Panc1 (cell line): ENCODE measurements around the gene ZNF700. TPM values are rescaled to one million over a fixed set of nuclear protein-coding genes. Genes with fewer than 3 reads are reported as not detected.
"Not testable (repeated sequence)": the region's sequence is repeated elsewhere in the genome, so short reads cannot be mapped to it uniquely, and the experiment has no call there.

Source experiments
- ATAC-seq: fragments of 200-7000 bp; cut with Tn5 transposase; 2 replicates; pipeline ENCODE4 v1.9.1; 2020; ENCODE audit warnings: mild to moderate bottlenecking, moderate library complexity
- BruUV-seq: library from RNA; stranded (reverse); fragments of 400-500 nt; replicated peaks from 2 replicates; lab custom pipeline; 2021; lab: Mats Ljungman, UMichigan
- CTCF ChIA-PET: fragments of 300-600 bp; sonication (Branson Sonifier 250); formaldehyde crosslinking; loops from one replicate; lab custom pipeline; 2022; ENCODE audit warnings: antibody characterized with exemption; lab: Charles Lee
- POLR2A ChIA-PET: fragments of 300-600 bp; sonication (Branson Sonifier 250); formaldehyde crosslinking; loops from one replicate; lab custom pipeline; 2022; ENCODE audit warnings: antibody characterized with exemption; lab: Charles Lee
- DNase-seq: peaks from one replicate; pipeline ENCODE4 v3.0.0-alpha.2; 2010; ENCODE audit warnings: low read depth, low spot score
- H3K27ac ChIP-seq: 2 replicates; pipeline ENCODE4 v1.5.1; 2011; ENCODE audit warnings: mild to moderate bottlenecking, low read length, inconsistent platforms
- H3K27me3 ChIP-seq: fragments of 200-500 bp; sonication (Bioruptor generic); 2 replicates; pipeline ENCODE4 v1.6.0; 2014; ENCODE audit warnings: low read length, inconsistent platforms; ENCODE audit not compliant: control insufficient read depth, insufficient read depth
- H3K36me3 ChIP-seq: fragments of 200-500 bp; sonication (Bioruptor generic); 2 replicates; pipeline ENCODE4 v1.5.1; 2014; ENCODE audit warnings: inconsistent platforms, mild to moderate bottlenecking, low read length, moderate library complexity; ENCODE audit not compliant: control insufficient read depth, insufficient read depth
- H3K4me1 ChIP-seq: 2 replicates; pipeline ENCODE4 v1.5.1; 2011; ENCODE audit warnings: inconsistent platforms, mild to moderate bottlenecking, low read length, moderate library complexity; ENCODE audit not compliant: control insufficient read depth, insufficient read depth
- H3K4me3 ChIP-seq, 2 experiments: 2 replicates each; pipeline ENCODE4 v1.5.1; 2011 to 2012; ENCODE audit warnings: low read depth in 2 of 2, low read length in 2 of 2, mild to moderate bottlenecking in 2 of 2, inconsistent platforms in 1 of 2, moderate library complexity in 1 of 2
- H3K9me3 ChIP-seq: fragments of 200-500 bp; sonication (Bioruptor generic); 2 replicates; pipeline ENCODE4 v1.5.1; 2014; ENCODE audit warnings: low read depth, mild to moderate bottlenecking, inconsistent platforms, low read length, moderate library complexity; ENCODE audit not compliant: control insufficient read depth, insufficient read depth
- POLR2AphosphoS5 ChIP-seq: IDR thresholded peaks from 2 replicates; pipeline ENCODE4 v1.6.1; 2012; ENCODE audit warnings: mild to moderate bottlenecking, low read depth, low read length, moderate library complexity
- SIN3A ChIP-seq: IDR thresholded peaks from 2 replicates; pipeline ENCODE4 v1.6.1; 2012; ENCODE audit warnings: low read depth, mild to moderate bottlenecking, low read length, moderate library complexity, borderline replicate concordance; ENCODE audit not compliant: insufficient read depth
- TCF7L2 ChIP-seq: IDR thresholded peaks from 2 replicates; pipeline ENCODE4 v1.6.1; 2011; ENCODE audit warnings: mild to moderate bottlenecking, low read depth, low read length, inconsistent platforms
- in situ Hi-C: cut with HindIII; loops from 2 replicates; pipeline ENCODE4 v1.10.0; 2016; ENCODE audit warnings: low sequenced_read_pairs, low pct_unique_long_range_greater_than_20kb
- intact Hi-C: fragments of 100-400 bp; cut with micrococcal nuclease; formaldehyde crosslinking; loops from one replicate; pipeline ENCODE4 v1.10.0; 2022; ENCODE audit not compliant: unreplicated experiment
- total RNA-seq: library from RNA; stranded (reverse); gene quantifications from one replicate; pipeline ENCODE4 v1.2.1, GENCODE V29; 2021; ENCODE audit not compliant: unreplicated experiment
- TF ChIP-seq, protein P1 (sequence below), 2 experiments: IDR thresholded peaks; 2 replicates each; pipeline ENCODE4 v1.6.1; 2011 to 2012; ENCODE audit warnings: low read depth in 2 of 2, control low read depth in 1 of 2, low read length in 1 of 2, mild to moderate bottlenecking in 1 of 2, moderate library complexity in 1 of 2; ENCODE audit not compliant: insufficient read depth in 1 of 2
- TF ChIP-seq, protein P2 (sequence below): fragments of 450-650 bp; IDR thresholded peaks from 2 replicates; pipeline ENCODE4 v1.5.1; 2017; ENCODE audit warnings: mild to moderate bottlenecking

Gene ZNF700
- total RNA-seq, 1 experiment from 2014 or later = 10.4 TPM

DNA sequence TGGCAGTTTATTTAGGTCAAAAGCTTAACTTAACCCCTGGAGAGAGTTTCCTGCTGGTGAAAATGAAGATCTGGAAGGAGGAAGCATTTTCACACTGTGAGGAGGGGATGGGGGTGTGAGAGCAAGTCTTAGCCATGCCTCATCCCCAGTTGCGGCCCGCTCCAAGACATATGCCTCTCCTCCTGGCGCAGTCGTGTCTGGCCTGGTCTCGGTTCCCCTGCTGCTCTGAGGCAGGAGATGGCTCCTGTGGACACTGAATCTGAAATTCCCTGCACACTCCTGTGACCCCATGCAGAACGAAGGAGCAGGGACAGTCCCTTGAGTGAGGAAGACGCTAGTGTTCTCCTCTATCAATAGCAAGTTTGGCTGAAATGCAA is 37.7 kb upstream of the ZNF700 start:
- no peak overlapping the region; the same call in 1 of the 2 replicates for H3K27ac ChIP-seq
- intact Hi-C loops = no loop called here
- DNase-seq = no peak
- H3K4me1 ChIP-seq = no peaks in the 10 kb centered on the region
- no TSS peak for BruUV-seq
- POLR2A ChIA-PET = no interaction called here
- H3K36me3 ChIP-seq = no peaks in the 10 kb centered on the region
- H3K9me3 ChIP-seq = no peaks in the 10 kb centered on the region
- TF ChIP-seq POLR2AphosphoS5 = no peak
- CTCF ChIA-PET = interaction anchor here (0.6 kb wide), 2 partner anchors 9 to 102 kb away, joined by 3 read pairs; no protein-coding TSS in a partner anchor
- no peaks in the 10 kb centered on the region for H3K27me3 ChIP-seq
- in situ Hi-C loops = no loop called here
- peak overlapping the region; percentile 72 to 80 for H3K4me3 ChIP-seq
- peak; percentile 45 for ATAC-seq

DNA sequence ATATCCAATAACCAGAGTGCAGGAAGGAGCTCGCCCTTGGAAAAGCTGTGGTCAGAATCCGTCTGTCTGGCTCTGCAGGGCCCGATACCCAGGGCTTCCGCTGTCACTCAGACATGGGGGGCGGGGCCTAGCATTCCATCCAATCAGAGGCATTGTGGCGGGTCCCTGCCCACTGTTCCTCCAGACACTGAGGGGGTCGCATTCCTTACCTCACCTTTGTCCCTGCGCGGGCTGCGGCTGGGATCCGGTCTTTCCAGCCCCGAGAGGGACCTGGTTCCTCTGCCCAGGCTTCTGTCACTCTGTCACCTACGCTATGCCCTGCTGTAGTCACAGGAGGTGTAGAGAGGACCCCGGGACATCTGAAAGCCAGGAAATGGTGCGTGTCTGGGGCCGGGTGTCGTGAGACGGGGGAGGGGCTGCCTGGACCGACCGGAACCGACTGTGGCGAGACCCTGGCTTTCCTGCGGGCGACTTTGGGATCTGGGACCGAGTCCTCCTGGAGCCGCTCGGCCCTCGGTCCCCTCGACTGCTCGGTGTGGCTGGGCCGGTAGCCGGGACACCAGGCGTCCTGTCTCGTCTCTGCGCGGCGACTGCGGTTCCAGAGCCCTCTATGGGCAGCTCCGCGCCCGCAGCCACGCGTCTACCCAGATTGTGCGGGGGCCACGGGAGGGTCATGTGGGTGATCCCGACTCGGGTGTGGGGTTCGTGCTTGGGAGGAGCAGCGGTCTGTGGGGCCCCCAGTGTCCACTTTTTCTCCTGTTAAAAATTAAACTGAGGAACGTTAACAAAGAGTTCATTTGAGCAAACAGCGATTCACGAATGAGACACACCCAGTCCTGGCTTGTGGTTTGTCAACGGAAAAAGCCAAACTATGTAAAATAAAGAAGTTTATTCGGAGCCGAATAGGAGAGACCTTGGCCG is 37.0 kb upstream of the ZNF700 start, which contains the start of gene ZNF69:
Gene ZNF69, plus strand, starts transcription at position 172 of the 921 bp plus-strand sequence. Its CDS starts 142 bp downstream, at position 314.
- peak within 1 kb of the TSS; percentile 81 for H3K27ac ChIP-seq
- H3K4me3 ChIP-seq = peak within 1 kb of the TSS; percentile 72 to 80
- no TSS peak for BruUV-seq

DNA sequence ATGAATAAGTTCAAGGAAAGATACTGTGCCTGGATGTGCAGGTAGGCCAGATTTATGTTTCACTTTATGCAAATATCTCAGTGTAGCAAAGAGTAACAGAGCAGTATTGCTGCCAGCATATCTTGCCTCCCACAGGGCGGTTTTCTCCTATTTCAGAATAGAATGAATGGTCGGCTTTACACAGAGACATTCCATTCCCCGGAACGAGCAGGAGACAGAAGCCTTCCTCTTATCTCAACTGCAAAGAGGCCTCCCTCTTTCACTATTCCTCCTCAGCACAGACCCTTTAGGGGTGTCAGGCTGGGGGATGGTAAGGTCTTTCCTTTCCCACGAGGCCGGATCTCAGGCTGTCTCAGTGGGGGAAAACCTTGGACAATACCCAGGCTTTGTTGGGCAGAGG is 35.0 kb upstream of the ZNF700 start:
- POLR2A ChIA-PET, ATAC-seq, H3K36me3 ChIP-seq, CTCF ChIA-PET, in situ Hi-C loops, H3K4me1 ChIP-seq, intact Hi-C loops, H3K9me3 ChIP-seq, DNase-seq, H3K4me3 ChIP-seq, H3K27me3 ChIP-seq, H3K27ac ChIP-seq: not testable (repeated sequence)
- TSS peak; percentile 58 for BruUV-seq

More for the DNA sequence above, 37.0 kb upstream of the ZNF700 start, which contains the start of gene ZNF69:
- no peaks in the 10 kb centered on the region for H3K36me3 ChIP-seq
- ChIA-PET POLR2A (no interaction called here), CTCF (interaction anchor here (0.6 kb wide), 1 partner anchor 9 kb away, joined by 3 read pairs; no protein-coding TSS in a partner anchor)
- intact Hi-C loops (no loop called here), in situ Hi-C loops (no loop called here)
- peak; percentile 18 for DNase-seq
- H3K27me3 ChIP-seq = no peaks in the 10 kb centered on the region
- no peaks in the 10 kb centered on the region for H3K9me3 ChIP-seq
- ATAC-seq = peak; percentile 99
- TF ChIP-seq, protein P1, sequence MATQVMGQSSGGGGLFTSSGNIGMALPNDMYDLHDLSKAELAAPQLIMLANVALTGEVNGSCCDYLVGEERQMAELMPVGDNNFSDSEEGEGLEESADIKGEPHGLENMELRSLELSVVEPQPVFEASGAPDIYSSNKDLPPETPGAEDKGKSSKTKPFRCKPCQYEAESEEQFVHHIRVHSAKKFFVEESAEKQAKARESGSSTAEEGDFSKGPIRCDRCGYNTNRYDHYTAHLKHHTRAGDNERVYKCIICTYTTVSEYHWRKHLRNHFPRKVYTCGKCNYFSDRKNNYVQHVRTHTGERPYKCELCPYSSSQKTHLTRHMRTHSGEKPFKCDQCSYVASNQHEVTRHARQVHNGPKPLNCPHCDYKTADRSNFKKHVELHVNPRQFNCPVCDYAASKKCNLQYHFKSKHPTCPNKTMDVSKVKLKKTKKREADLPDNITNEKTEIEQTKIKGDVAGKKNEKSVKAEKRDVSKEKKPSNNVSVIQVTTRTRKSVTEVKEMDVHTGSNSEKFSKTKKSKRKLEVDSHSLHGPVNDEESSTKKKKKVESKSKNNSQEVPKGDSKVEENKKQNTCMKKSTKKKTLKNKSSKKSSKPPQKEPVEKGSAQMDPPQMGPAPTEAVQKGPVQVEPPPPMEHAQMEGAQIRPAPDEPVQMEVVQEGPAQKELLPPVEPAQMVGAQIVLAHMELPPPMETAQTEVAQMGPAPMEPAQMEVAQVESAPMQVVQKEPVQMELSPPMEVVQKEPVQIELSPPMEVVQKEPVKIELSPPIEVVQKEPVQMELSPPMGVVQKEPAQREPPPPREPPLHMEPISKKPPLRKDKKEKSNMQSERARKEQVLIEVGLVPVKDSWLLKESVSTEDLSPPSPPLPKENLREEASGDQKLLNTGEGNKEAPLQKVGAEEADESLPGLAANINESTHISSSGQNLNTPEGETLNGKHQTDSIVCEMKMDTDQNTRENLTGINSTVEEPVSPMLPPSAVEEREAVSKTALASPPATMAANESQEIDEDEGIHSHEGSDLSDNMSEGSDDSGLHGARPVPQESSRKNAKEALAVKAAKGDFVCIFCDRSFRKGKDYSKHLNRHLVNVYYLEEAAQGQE (IDR thresholded peaks at IDR 0.05; ENCODE audit: insufficient read depth in 1 of 2, low read depth in 2 of 2, low read length in 1 of 2) = no peak
- no peak for TF ChIP-seq TCF7L2
- TF ChIP-seq SIN3A = peak; percentile 76; the same call in 1 of the 2 replicates
- no peak for TF ChIP-seq POLR2AphosphoS5
- TF ChIP-seq, protein P2, sequence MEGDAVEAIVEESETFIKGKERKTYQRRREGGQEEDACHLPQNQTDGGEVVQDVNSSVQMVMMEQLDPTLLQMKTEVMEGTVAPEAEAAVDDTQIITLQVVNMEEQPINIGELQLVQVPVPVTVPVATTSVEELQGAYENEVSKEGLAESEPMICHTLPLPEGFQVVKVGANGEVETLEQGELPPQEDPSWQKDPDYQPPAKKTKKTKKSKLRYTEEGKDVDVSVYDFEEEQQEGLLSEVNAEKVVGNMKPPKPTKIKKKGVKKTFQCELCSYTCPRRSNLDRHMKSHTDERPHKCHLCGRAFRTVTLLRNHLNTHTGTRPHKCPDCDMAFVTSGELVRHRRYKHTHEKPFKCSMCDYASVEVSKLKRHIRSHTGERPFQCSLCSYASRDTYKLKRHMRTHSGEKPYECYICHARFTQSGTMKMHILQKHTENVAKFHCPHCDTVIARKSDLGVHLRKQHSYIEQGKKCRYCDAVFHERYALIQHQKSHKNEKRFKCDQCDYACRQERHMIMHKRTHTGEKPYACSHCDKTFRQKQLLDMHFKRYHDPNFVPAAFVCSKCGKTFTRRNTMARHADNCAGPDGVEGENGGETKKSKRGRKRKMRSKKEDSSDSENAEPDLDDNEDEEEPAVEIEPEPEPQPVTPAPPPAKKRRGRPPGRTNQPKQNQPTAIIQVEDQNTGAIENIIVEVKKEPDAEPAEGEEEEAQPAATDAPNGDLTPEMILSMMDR = peak; percentile 45
- H3K4me1 ChIP-seq = no peaks in the 10 kb centered on the region
